ENCODE data around the gene CD1B.

Gene CD1B

GRCh38 chr1:158295791-158296190 lies 35.5 kb downstream of the CD1B start:
- DNase-seq, result no peak
- no peaks in the 10 kb centered on the region for H4K20me1 ChIP-seq (ENCODE audit: insufficient read depth, low read length)
- H3K27ac ChIP-seq (ENCODE audit: low read length), result no peak overlapping the region
- H3K4me3 ChIP-seq (ENCODE audit: low read length), result no peak overlapping the region
- H3F3A ChIP-seq (ENCODE audit: insufficient read depth, low read length), result no peaks in the 10 kb centered on the region
- H3K36me3 ChIP-seq (replicated peaks; ENCODE audit: insufficient read depth, low read length), result no peaks in the 10 kb centered on the region
- no peaks in the 10 kb centered on the region for H3K9me2 ChIP-seq (replicated peaks; ENCODE audit: insufficient read depth, low read length)
- TF ChIP-seq EZH2phosphoT487 (IDR thresholded peaks at IDR 0.05; ENCODE audit: low read length), result no peak
- no peak for TF ChIP-seq EZH2 (optimal IDR thresholded peaks at IDR 0.05; ENCODE audit: low read depth, low read length)
- TF ChIP-seq CTCF (IDR thresholded peaks at IDR 0.05; ENCODE audit: low read length), result no peak
- H3K79me2 ChIP-seq (ENCODE audit: low read length), result no peaks in the 10 kb centered on the region
- H3K4me1 ChIP-seq (ENCODE audit: low read length), result no peaks in the 10 kb centered on the region
- H3K27me3 ChIP-seq (replicated peaks; ENCODE audit: insufficient read depth, low read length), result no peaks in the 10 kb centered on the region
- H3K4me2 ChIP-seq (ENCODE audit: low read depth, low read length), result no peak overlapping the region
- no peak overlapping the region for H3K9ac ChIP-seq (ENCODE audit: low read length)
- H3K9me3 ChIP-seq (replicated peaks; ENCODE audit: insufficient read depth, low read length), result no peaks in the 10 kb centered on the region
- H2AFZ ChIP-seq (ENCODE audit: low read length), result no peak overlapping the region

GRCh38 chr1:158290321-158290844 lies 40.9 kb downstream of the CD1B start:
- no peaks in the 10 kb centered on the region for H3K9me3 ChIP-seq (replicated peaks; ENCODE audit: insufficient read depth, low read length)
- H3K36me3 ChIP-seq (replicated peaks; ENCODE audit: insufficient read depth, low read length), result no peaks in the 10 kb centered on the region
- no peak overlapping the region for H2AFZ ChIP-seq (ENCODE audit: low read length)
- no peaks in the 10 kb centered on the region for H3F3A ChIP-seq (ENCODE audit: insufficient read depth, low read length)
- no peak overlapping the region for H3K4me2 ChIP-seq (ENCODE audit: low read depth, low read length)
- no peaks in the 10 kb centered on the region for H4K20me1 ChIP-seq (ENCODE audit: insufficient read depth, low read length)
- H3K9me2 ChIP-seq (replicated peaks; ENCODE audit: insufficient read depth, low read length), result no peaks in the 10 kb centered on the region
- H3K9ac ChIP-seq (ENCODE audit: low read length), result no peak overlapping the region
- no peak overlapping the region for H3K4me3 ChIP-seq (ENCODE audit: low read length)
- TF ChIP-seq EZH2phosphoT487 (IDR thresholded peaks at IDR 0.05; ENCODE audit: low read length) (no peak), EZH2 (optimal IDR thresholded peaks at IDR 0.05; ENCODE audit: low read depth, low read length) (no peak), CTCF (IDR thresholded peaks at IDR 0.05; ENCODE audit: low read length) (no peak)
- H3K27ac ChIP-seq (ENCODE audit: low read length), result no peak overlapping the region
- 0 out of 2 replicates have a peak, but pooled peaks cover under 1% of the 10 kb centered on the region for H3K4me1 ChIP-seq (ENCODE audit: low read length)
- no peaks in the 10 kb centered on the region for H3K79me2 ChIP-seq (ENCODE audit: low read length)
- no peak for DNase-seq
- no peaks in the 10 kb centered on the region for H3K27me3 ChIP-seq (replicated peaks; ENCODE audit: insufficient read depth, low read length)

- no peaks in the 10 kb centered on the region for H3K9me3 ChIP-seq (replicated peaks; ENCODE audit: insufficient read depth, low read length)
- H3F3A ChIP-seq (ENCODE audit: insufficient read depth, low read length), result no peaks in the 10 kb centered on the region
- H3K27ac ChIP-seq (ENCODE audit: low read length), result no peak within 1 kb of the TSS
- H3K9me2 ChIP-seq (replicated peaks; ENCODE audit: insufficient read depth, low read length), result no peaks in the 10 kb centered on the region
- no peak within 1 kb of the TSS for H3K4me3 ChIP-seq (ENCODE audit: low read length)
- H4K20me1 ChIP-seq (ENCODE audit: insufficient read depth, low read length), result no peaks in the 10 kb centered on the region
- no peak for DNase-seq
- no peak within 1 kb of the TSS for H3K4me2 ChIP-seq (ENCODE audit: low read depth, low read length)
- H3K36me3 ChIP-seq (replicated peaks; ENCODE audit: insufficient read depth, low read length), result no peaks in the 10 kb centered on the region
- TF ChIP-seq EZH2phosphoT487 (IDR thresholded peaks at IDR 0.05; ENCODE audit: low read length) (no peak), CTCF (IDR thresholded peaks at IDR 0.05; ENCODE audit: low read length) (no peak), EZH2 (optimal IDR thresholded peaks at IDR 0.05; ENCODE audit: low read depth, low read length) (no peak)
- no peaks in the 10 kb centered on the region for H3K79me2 ChIP-seq (ENCODE audit: low read length)
- H3K27me3 ChIP-seq (replicated peaks; ENCODE audit: insufficient read depth, low read length), result no peaks in the 10 kb centered on the region
- H3K4me1 ChIP-seq (ENCODE audit: low read length), result 0 out of 2 replicates have a peak, but pooled peaks cover 2% of the 10 kb centered on the region
- H3K9ac ChIP-seq (ENCODE audit: low read length), result no peak within 1 kb of the TSS
- H2AFZ ChIP-seq (ENCODE audit: low read length), result no peak within 1 kb of the TSS
Measured at GRCh38 chr1:158289811-158290210, 41.5 kb downstream of the CD1B start, which contains the start of gene CD1C. TSS of gene CD1C (plus strand) at chr1:158289923. CDS start at chr1:158290065, 142 bp downstream.

Measured in MM.1S (cell line).